NB4 (cell line): ENCODE data around the gene NANOS3.

ENCODE experiments used
- DNase-seq: peaks from one replicate; pipeline ENCODE4 v3.0.0; 2010; ENCODE audit warnings: low read depth
- H3K4me3 ChIP-seq: one replicate; pipeline ENCODE4 v1.5.1; 2011; ENCODE audit warnings: mild to moderate bottlenecking, low read depth, low read length, moderate library complexity
- MYC ChIP-seq: IDR thresholded peaks from 2 replicates; pipeline ENCODE4 v1.6.1; 2011; ENCODE audit warnings: low read depth, low read length
- POLR2A ChIP-seq: IDR thresholded peaks from 2 replicates; pipeline ENCODE4 v1.6.1; 2011; ENCODE audit warnings: mild to moderate bottlenecking; ENCODE audit not compliant: insufficient read length; ENCODE audit errors: extremely low read depth
- TF ChIP-seq, protein P1 (sequence below): IDR thresholded peaks from one replicate; pipeline ENCODE4 v1.5.1; 2012; ENCODE audit warnings: low read depth, low read length
- TF ChIP-seq, protein P2 (sequence below): IDR thresholded peaks from 2 replicates; pipeline ENCODE4 v1.6.1; 2011; ENCODE audit warnings: low read depth, low read length

The NANOS3 gene

DNA sequence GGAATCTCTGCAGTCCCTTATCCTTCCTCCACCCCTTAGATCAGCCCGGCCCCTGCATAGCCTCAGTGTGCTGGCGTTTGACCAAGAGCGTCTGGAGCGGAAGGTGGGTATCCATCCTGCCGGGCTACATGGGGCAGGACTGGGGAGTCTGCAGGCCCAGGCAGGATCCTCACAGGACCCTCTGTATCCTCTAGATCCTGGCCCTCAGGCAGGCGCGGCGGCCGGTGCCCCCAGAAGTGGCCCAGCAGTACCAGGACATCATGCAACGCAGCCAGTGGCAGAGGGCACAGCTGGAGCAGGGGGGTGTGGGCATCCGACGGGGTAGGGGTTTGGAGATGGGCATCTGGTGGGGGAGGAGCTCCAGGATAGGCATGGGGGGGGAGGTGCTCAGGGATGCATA lies 52.4 kb downstream of the NANOS3 start:
- H3K4me3 ChIP-seq, result no peak overlapping the region
- TF ChIP-seq, protein P1, sequence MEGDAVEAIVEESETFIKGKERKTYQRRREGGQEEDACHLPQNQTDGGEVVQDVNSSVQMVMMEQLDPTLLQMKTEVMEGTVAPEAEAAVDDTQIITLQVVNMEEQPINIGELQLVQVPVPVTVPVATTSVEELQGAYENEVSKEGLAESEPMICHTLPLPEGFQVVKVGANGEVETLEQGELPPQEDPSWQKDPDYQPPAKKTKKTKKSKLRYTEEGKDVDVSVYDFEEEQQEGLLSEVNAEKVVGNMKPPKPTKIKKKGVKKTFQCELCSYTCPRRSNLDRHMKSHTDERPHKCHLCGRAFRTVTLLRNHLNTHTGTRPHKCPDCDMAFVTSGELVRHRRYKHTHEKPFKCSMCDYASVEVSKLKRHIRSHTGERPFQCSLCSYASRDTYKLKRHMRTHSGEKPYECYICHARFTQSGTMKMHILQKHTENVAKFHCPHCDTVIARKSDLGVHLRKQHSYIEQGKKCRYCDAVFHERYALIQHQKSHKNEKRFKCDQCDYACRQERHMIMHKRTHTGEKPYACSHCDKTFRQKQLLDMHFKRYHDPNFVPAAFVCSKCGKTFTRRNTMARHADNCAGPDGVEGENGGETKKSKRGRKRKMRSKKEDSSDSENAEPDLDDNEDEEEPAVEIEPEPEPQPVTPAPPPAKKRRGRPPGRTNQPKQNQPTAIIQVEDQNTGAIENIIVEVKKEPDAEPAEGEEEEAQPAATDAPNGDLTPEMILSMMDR, result no peak
- TF ChIP-seq, protein P2, sequence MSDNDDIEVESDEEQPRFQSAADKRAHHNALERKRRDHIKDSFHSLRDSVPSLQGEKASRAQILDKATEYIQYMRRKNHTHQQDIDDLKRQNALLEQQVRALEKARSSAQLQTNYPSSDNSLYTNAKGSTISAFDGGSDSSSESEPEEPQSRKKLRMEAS, result no peak
- no peak for TF ChIP-seq POLR2A
- no peak for TF ChIP-seq MYC
- DNase-seq, result no peak

DNA sequence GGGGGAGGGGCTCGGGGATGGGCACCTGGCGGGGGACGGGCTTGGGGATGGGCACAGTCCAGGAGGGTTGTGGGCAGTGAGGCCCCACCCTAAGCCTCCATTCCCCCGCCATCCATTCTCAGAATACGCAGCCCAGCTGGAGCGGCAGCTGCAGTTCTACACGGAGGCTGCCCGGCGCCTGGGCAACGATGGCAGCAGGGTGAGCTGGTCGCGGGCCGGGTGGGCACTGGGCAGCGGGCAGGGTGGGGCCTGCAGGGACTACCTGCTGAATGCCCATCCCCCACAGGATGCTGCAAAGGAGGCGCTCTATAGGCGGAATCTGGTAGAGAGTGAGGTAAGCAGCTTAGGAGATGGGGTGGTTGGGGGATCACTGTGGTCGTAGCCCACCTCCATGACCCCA lies 53.0 kb downstream of the NANOS3 start:
- TF ChIP-seq, protein P1, result no peak
- no peak for TF ChIP-seq POLR2A
- TF ChIP-seq, protein P2, result no peak
- no peak for TF ChIP-seq MYC
- no peak overlapping the region for H3K4me3 ChIP-seq
- DNase-seq, result no peak
